PFSK-1 (cell line): ENCODE measurements around the gene ARHGAP25.

Experiments used
- FOXP2 ChIP-seq: optimal IDR thresholded peaks from 2 replicates; pipeline ENCODE3; 2011; ENCODE audit warnings: borderline replicate concordance, control low read depth, inconsistent platforms; ENCODE audit not compliant: insufficient read depth; ENCODE audit errors: extremely low read length, extremely low read depth
- POLR2AphosphoS5 ChIP-seq: IDR thresholded peaks from 2 replicates; pipeline ENCODE4 v1.6.1; 2012; ENCODE audit warnings: low read depth, mild to moderate bottlenecking, control low read depth, low read length, moderate library complexity
- REST ChIP-seq, 2 experiments: IDR thresholded peaks; 2 replicates each; pipeline versions ENCODE4 v1.6.1 to v1.8.0; 2011 to 2012; ENCODE audit warnings: low read depth in 2 of 2, low read length in 2 of 2, control low read depth in 1 of 2, inconsistent platforms in 1 of 2, mild to moderate bottlenecking in 1 of 2, moderate library complexity in 1 of 2; ENCODE audit not compliant: insufficient read depth in 1 of 2
- SIN3A ChIP-seq: IDR thresholded peaks from 2 replicates; pipeline ENCODE4 v1.6.1; 2012; ENCODE audit warnings: mild to moderate bottlenecking, low read length, moderate library complexity, borderline replicate concordance; ENCODE audit not compliant: insufficient read depth
- TAF1 ChIP-seq: IDR thresholded peaks from 2 replicates; pipeline ENCODE4 v1.6.1; 2012; ENCODE audit warnings: low read length, control low read depth, borderline replicate concordance; ENCODE audit not compliant: insufficient read depth

ARHGAP25 gene

DNA sequence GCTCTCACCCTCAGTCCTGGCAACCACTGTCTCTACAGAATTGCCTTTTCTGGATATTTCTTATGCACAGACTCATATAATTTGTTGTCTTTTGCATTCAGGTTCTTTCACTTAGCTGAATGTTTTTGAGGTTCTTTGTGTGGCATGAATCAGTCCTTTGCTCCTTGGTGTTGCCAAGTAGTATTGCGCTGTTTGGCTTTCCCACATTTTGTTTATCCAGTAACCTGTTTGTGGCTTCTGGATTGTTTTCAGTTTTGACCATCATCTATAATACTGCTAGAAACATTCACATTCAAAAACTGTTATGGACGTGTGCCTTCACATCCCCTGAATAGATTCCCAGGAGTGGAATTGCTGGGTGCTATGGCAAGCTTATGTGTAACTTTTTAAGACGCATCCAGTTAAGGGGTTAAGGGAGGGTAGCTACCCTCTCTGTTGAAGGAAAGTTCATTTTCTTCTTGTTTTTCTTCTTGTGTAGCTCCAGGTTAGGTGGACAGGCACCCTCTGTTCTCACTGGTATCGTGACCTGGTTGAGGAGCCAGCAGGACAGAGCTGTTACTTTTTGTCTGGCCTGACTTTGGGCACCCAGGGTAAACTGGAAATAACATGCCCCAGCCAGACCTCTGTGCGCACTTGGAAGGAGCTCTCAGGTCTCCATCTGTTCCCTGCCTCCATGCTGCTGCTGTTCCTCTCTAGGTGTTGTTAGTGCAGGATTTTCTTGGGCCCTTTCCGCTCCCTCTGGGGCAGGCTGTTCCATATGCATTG is 29.6 kb downstream of the ARHGAP25 start:
- TF ChIP-seq POLR2AphosphoS5 (no peak), REST (IDR thresholded peaks at IDR 0.05; ENCODE audit: insufficient read depth in 1 of 2, low read depth in 2 of 2, low read length in 2 of 2) (no peak), TAF1 (no peak), FOXP2 (no peak), SIN3A (no peak)

DNA sequence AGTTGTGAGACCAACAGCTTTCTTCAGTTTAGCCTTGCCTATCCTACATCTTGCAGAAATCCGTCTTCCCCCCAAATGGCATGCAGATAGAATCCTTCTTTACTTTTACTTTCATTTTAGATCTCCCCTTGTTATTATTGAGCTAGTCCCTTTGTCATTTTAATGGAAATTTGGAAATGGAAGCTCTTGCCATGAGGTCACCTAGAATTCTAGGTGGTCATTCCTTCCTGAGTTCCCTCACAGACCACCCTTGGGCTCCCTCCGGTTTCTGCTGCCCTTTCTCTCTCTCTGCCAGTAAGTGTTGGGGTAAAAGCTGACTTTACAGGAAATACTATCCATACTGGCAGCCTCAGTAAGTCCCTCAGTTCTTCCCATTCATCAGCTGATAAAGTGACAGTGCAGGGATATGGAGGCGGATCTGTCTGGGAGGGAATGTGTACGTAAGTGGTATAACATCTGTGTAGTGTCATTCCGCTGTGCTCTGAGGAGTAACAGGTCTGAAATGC is 30.2 kb downstream of the ARHGAP25 start:
- no peak for TF ChIP-seq SIN3A
- TF ChIP-seq TAF1 = no peak
- TF ChIP-seq FOXP2 = no peak
- TF ChIP-seq POLR2AphosphoS5 = no peak
- no peak for TF ChIP-seq REST (IDR thresholded peaks at IDR 0.05; ENCODE audit: insufficient read depth in 1 of 2, low read depth in 2 of 2, low read length in 2 of 2)

DNA sequence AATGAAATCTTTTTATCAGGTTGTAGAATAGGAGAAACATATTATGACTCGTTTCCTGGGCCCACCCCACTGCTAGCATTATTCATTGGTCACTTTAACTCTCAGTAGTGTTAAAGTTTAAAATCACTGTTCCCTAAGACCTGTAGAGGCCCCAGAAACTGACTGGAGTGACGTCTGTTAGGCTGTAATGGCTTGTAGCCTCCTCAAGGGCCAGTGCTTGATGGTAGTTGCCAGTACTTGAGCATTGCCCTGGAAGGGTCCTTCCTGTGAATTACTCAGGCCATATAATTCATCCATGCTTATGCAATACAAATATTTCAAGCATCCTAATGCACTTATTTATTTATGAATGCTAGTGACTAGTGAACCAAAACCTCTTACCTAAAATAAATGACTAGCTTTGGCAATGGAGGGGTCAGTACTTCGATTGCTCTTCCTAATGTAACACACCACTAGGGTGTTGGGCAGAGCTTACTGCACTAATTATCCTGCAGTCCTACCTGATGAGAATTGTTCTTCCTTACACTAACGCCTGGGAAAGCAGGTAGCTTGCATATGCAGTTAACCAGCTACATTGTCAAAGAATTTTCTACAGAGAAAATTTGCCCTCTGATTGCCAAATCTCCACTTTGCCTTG is 31.2 kb downstream of the ARHGAP25 start:
- no peak for TF ChIP-seq TAF1
- no peak for TF ChIP-seq POLR2AphosphoS5
- no peak for TF ChIP-seq FOXP2
- TF ChIP-seq REST (IDR thresholded peaks at IDR 0.05; ENCODE audit: insufficient read depth in 1 of 2, low read depth in 2 of 2, low read length in 2 of 2) = no peak
- TF ChIP-seq SIN3A = no peak

GRCh38 chr2:68766376-68766845 is 31.8 kb downstream of the ARHGAP25 start:
- TF ChIP-seq TAF1 = no peak
- TF ChIP-seq FOXP2 = no peak
- TF ChIP-seq POLR2AphosphoS5 = no peak
- no peak for TF ChIP-seq REST (IDR thresholded peaks at IDR 0.05; ENCODE audit: insufficient read depth in 1 of 2, low read depth in 2 of 2, low read length in 2 of 2)
- TF ChIP-seq SIN3A = no peak
